HG02763 (cell line): ENCODE measurements around the gene SPANXN5.
"Not testable (repeated sequence)": the region's sequence is repeated elsewhere in the genome, so short reads cannot be mapped to it uniquely, and the experiment has no call there.

Experiments
- ATAC-seq: cut with Tn5 transposase; IDR thresholded peaks from one replicate; pipeline ENCODE4 v1.9.1; 2021; ENCODE audit warnings: mild to moderate bottlenecking, moderate library complexity; ENCODE audit not compliant: unreplicated experiment

Gene SPANXN5

GRCh38 chrX:52797327-52797726 lies at the start of gene SPANXN5:
Gene SPANXN5 (minus strand): TSS chrX:52797427. CDS start chrX:52797348, 79 bp downstream.
- ATAC-seq = not testable (repeated sequence)

- not testable (repeated sequence) for ATAC-seq
Observed at GRCh38 chrX:52843619-52844018, 46.4 kb upstream of the SPANXN5 start.

GRCh38 chrX:52839137-52839536 lies 41.9 kb upstream of the SPANXN5 start:
- no peak for ATAC-seq

- ATAC-seq = no peak
Observed at GRCh38 chrX:52830551-52830950, 33.3 kb upstream of the SPANXN5 start.

GRCh38 chrX:52824608-52825007 lies 27.4 kb upstream of the SPANXN5 start:
- ATAC-seq = no peak

- ATAC-seq = no peak
Observed at GRCh38 chrX:52821079-52821760, 24.0 kb upstream of the SPANXN5 start.

GRCh38 chrX:52819788-52820187 lies 22.6 kb upstream of the SPANXN5 start:
- ATAC-seq = no peak

GRCh38 chrX:52811065-52811625 lies 13.9 kb upstream of the SPANXN5 start, which contains the start of gene XAGE5:
Gene XAGE5 (plus strand): TSS chrX:52811287. CDS start chrX:52812567, 1,280 bp downstream.
- no peak for ATAC-seq

GRCh38 chrX:52804876-52805275 lies 7.6 kb upstream of the SPANXN5 start:
- not testable (repeated sequence) for ATAC-seq

GRCh38 chrX:52773504-52773903 lies 23.7 kb downstream of the SPANXN5 start:
- ATAC-seq = not testable (repeated sequence)

- not testable (repeated sequence) for ATAC-seq
Observed at GRCh38 chrX:52765983-52766382, 31.2 kb downstream of the SPANXN5 start.

- not testable (repeated sequence) for ATAC-seq
Observed at GRCh38 chrX:52750952-52751351, 46.3 kb downstream of the SPANXN5 start, which contains the start of gene SSX2B. Gene SSX2B (plus strand): TSS chrX:52751252. CDS start chrX:52752681, 1,429 bp downstream.
